A673 (cell line): ENCODE results near the gene ENO4. TPM values are rescaled to one million over a fixed set of nuclear protein-coding genes. Genes with fewer than 3 reads are reported as not detected.

Experiments used
- BruUV-seq: library from RNA; stranded (reverse); fragments of 400-500 nt; replicated peaks from 2 replicates; lab custom pipeline; 2021; lab: Mats Ljungman, UMichigan
- CTCF ChIA-PET: fragments of 300-600 bp; sonication (Branson Sonifier 250); formaldehyde crosslinking; loops from one replicate; lab custom pipeline; 2022; ENCODE audit warnings: antibody characterized with exemption; lab: Charles Lee
- POLR2A ChIA-PET: fragments of 300-600 bp; sonication (Branson Sonifier 250); formaldehyde crosslinking; loops from one replicate; lab custom pipeline; 2022; ENCODE audit warnings: antibody characterized with exemption; ENCODE audit not compliant: low non-redundant PET; lab: Charles Lee
- DNase-seq: peaks from one replicate; pipeline ENCODE4 v3.0.0-alpha.2; 2015; ENCODE audit warnings: low spot score
- H3K27ac ChIP-seq: fragments of 200-600 bp; sonication (generic); 2 replicates; pipeline ENCODE4 v1.5.1; 2016; ENCODE audit warnings: mixed run types, low read depth, mild to moderate bottlenecking, mixed read lengths, antibody characterized with exemption, low read length; ENCODE audit not compliant: poor library complexity, severe bottlenecking
- H3K27me3 ChIP-seq: fragments of 200-600 bp; sonication (generic); replicated peaks from 2 replicates; pipeline ENCODE4 v1.6.1; 2017; ENCODE audit warnings: mixed run types, low read depth, mild to moderate bottlenecking, mixed read lengths, antibody characterized with exemption, low read length; ENCODE audit not compliant: insufficient read depth, poor library complexity
- H3K36me3 ChIP-seq: fragments of 200-600 bp; sonication (generic); 2 replicates; pipeline ENCODE4 v1.6.1; 2016; ENCODE audit warnings: mixed run types, mild to moderate bottlenecking, mixed read lengths, antibody characterized with exemption, low read length; ENCODE audit not compliant: insufficient read depth, poor library complexity, severe bottlenecking
- H3K4me1 ChIP-seq: fragments of 200-600 bp; sonication (generic); 2 replicates; pipeline ENCODE4 v1.6.1; 2017; ENCODE audit warnings: mixed run types, mild to moderate bottlenecking, mixed read lengths, antibody characterized with exemption, low read length; ENCODE audit not compliant: insufficient read depth, poor library complexity, severe bottlenecking
- H3K4me3 ChIP-seq: fragments of 200-600 bp; sonication (generic); 2 replicates; pipeline ENCODE4 v1.5.1; 2016; ENCODE audit warnings: low read depth, mixed run types, mild to moderate bottlenecking, mixed read lengths, low read length; ENCODE audit not compliant: poor library complexity, severe bottlenecking
- H3K9me3 ChIP-seq: fragments of 200-600 bp; sonication (generic); 2 replicates; pipeline ENCODE4 v1.6.1; 2016; ENCODE audit warnings: mixed run types, low read depth, mild to moderate bottlenecking, mixed read lengths, antibody characterized with exemption, low read length; ENCODE audit not compliant: poor library complexity, severe bottlenecking
- CTCF ChIP-seq: fragments of 300-800, 200-600 bp; sonication (generic); conservative IDR thresholded peaks from 2 replicates; pipeline ENCODE4 v1.5.1; 2017; ENCODE audit warnings: low read depth, mild to moderate bottlenecking, antibody characterized with exemption, low read length, moderate library complexity, mixed read lengths
- EZH2 ChIP-seq: fragments of 200-600 bp; sonication (generic); IDR thresholded peaks from 2 replicates; pipeline ENCODE4 v1.6.1; 2017; ENCODE audit warnings: borderline replicate concordance, low read depth, mild to moderate bottlenecking, mixed read lengths, antibody characterized with exemption, low read length; ENCODE audit not compliant: poor library complexity, severe bottlenecking
- intact Hi-C: fragments of 100-400 bp; cut with micrococcal nuclease; formaldehyde crosslinking; loops from one replicate; pipeline ENCODE4 v1.10.0; 2022; ENCODE audit not compliant: unreplicated experiment
- total RNA-seq: library from RNA; stranded (reverse); gene quantifications from 2 replicates; pipeline ENCODE4 v1.2.3, GENCODE V29; 2021

Gene ENO4
- total RNA-seq, 1 experiment from 2014 or later: 0.28 TPM

- intact Hi-C loops: no loop called here
- H3K36me3 ChIP-seq: no peaks in the 10 kb centered on the region
- no peaks in the 10 kb centered on the region for H3K9me3 ChIP-seq
- H3K4me3 ChIP-seq: no peak overlapping the region
- H3K4me1 ChIP-seq: peaks cover 21% of the 10 kb centered on the region
- DNase-seq: no peak
- BruUV-seq: no TSS peak
- TF ChIP-seq EZH2: no peak
- no peak for TF ChIP-seq CTCF
- no peak overlapping the region for H3K27ac ChIP-seq
- CTCF ChIA-PET: interaction anchor here (0.9 kb wide), 1 partner anchor 43 kb away, joined by 3 read pairs; no protein-coding TSS in a partner anchor
- H3K27me3 ChIP-seq: no peaks in the 10 kb centered on the region
- POLR2A ChIA-PET: no interaction called here
These were observed 17.5 kb upstream of the ENO4 start for GRCh38 chr10:116831790-116832189.

- no peak for TF ChIP-seq EZH2
- no peak for TF ChIP-seq CTCF
- ChIA-PET POLR2A (no interaction called here), CTCF (no interaction called here)
- Histone ChIP-seq H3K9me3 (no peaks in the 10 kb centered on the region), H3K4me1 (peaks cover 30% of the 10 kb centered on the region), H3K27ac (no peak overlapping the region), H3K27me3 (no peaks in the 10 kb centered on the region), H3K36me3 (no peaks in the 10 kb centered on the region), H3K4me3 (no peak overlapping the region)
- intact Hi-C loops: no loop called here
- no peak for DNase-seq
- no TSS peak for BruUV-seq
These were observed 15.0 kb upstream of the ENO4 start for GRCh38 chr10:116833986-116834985.

GRCh38 chr10:116835658-116836057, 13.6 kb upstream of the ENO4 start:
- no peaks in the 10 kb centered on the region for H3K36me3 ChIP-seq
- peaks cover 38% of the 10 kb centered on the region for H3K4me1 ChIP-seq
- intact Hi-C loops: loop anchor here (2.0 to 5.0 kb wide), 2 partner anchors 237 to 339 kb away; no protein-coding TSS in a partner anchor
- H3K9me3 ChIP-seq: no peaks in the 10 kb centered on the region
- POLR2A ChIA-PET: no interaction called here
- H3K27me3 ChIP-seq: no peaks in the 10 kb centered on the region
- DNase-seq: no peak
- no peak overlapping the region for H3K4me3 ChIP-seq
- TF ChIP-seq CTCF: no peak
- no peak for TF ChIP-seq EZH2
- CTCF ChIA-PET: interaction anchor here (0.8 to 2.3 kb wide), 3 partner anchors 299 to 339 kb away, joined by 4 to 18 read pairs (median 4); no protein-coding TSS in a partner anchor
- no TSS peak for BruUV-seq
- no peak overlapping the region for H3K27ac ChIP-seq
